SK-N-SH (cell line): ENCODE measurements around the gene GUCA1A. TPM values are rescaled to one million over a fixed set of nuclear protein-coding genes. Genes with fewer than 3 reads are reported as not detected.

Experiments used
- CTCF ChIA-PET: fragments of 300-600, 350-600 bp; formaldehyde crosslinking; extraction: SDS; loops from one replicate; lab custom pipeline; 2021; lab: Yijun Ruan, JAX
- POLR2A ChIA-PET: fragments of 350-600 bp; sonication (Branson Sonifier 250); formaldehyde crosslinking; extraction: SDS; loops from one replicate; lab custom pipeline; 2020; ENCODE audit warnings: antibody characterized with exemption, inconsistent platforms; lab: Yijun Ruan, JAX
- DNase-seq: peaks from one replicate; pipeline ENCODE4 v3.0.0; 2012
- H2AFZ ChIP-seq: fragments of 200-600 bp; sonication (generic); 2 replicates; pipeline ENCODE4 v1.8.1; 2016; ENCODE audit warnings: antibody characterized with exemption, mild to moderate bottlenecking, low read depth
- H3F3A ChIP-seq: fragments of 200-600 bp; sonication (generic); replicated peaks from 2 replicates; pipeline ENCODE3; 2016; ENCODE audit warnings: antibody characterized with exemption, mild to moderate bottlenecking; ENCODE audit not compliant: insufficient read depth
- H3K27ac ChIP-seq, 2 experiments: fragments of 200-500 bp in 1 of 2; fragments of 200-600 bp in 1 of 2; sonication (Bioruptor generic) in 1 of 2; sonication (generic), shearing (Covaris generic) in 1 of 2; 2 replicates each; pipeline versions ENCODE4 v1.5.1 to v1.6.1; 2014 to 2016; ENCODE audit warnings: low read depth in 2 of 2, inconsistent platforms in 1 of 2, low read length in 1 of 2, mild to moderate bottlenecking in 1 of 2, mixed read lengths in 1 of 2
- H3K27me3 ChIP-seq: fragments of 200-600 bp; sonication (generic), shearing (Covaris generic); 2 replicates; pipeline ENCODE4 v1.6.1; 2016; ENCODE audit warnings: mixed run types; ENCODE audit not compliant: insufficient read depth
- H3K36me3 ChIP-seq, 2 experiments: fragments of 200-500 bp in 1 of 2; fragments of 200-600 bp in 1 of 2; sonication (Bioruptor generic) in 1 of 2; sonication (generic) in 1 of 2; replicated peaks in 1 of 2; 2 replicates each; pipeline versions ENCODE3 to v1.5.1; 2014 to 2016; ENCODE audit warnings: low read length in 1 of 2, mild to moderate bottlenecking in 1 of 2; ENCODE audit not compliant: insufficient read depth in 2 of 2, control insufficient read depth in 1 of 2
- H3K4me1 ChIP-seq, 2 experiments: fragments of 200-500 bp in 1 of 2; fragments of 200-600 bp in 1 of 2; sonication (Bioruptor generic) in 1 of 2; sonication (generic), shearing (Covaris generic) in 1 of 2; 2 replicates each; pipeline versions ENCODE4 v1.5.1 to v1.6.1; 2014 to 2016; ENCODE audit warnings: low read depth in 1 of 2, low read length in 1 of 2, mixed run types in 1 of 2; ENCODE audit not compliant: insufficient read depth in 2 of 2, control insufficient read depth in 1 of 2
- H3K4me2 ChIP-seq: fragments of 200-600 bp; sonication (generic), shearing (Covaris generic); 2 replicates; pipeline ENCODE4 v1.6.1; 2017; ENCODE audit warnings: mixed run types
- H3K4me3 ChIP-seq, 2 experiments: fragments of 200-500 bp in 1 of 2; fragments of 200-600 bp in 1 of 2; sonication (Bioruptor generic) in 1 of 2; sonication (generic), shearing (Covaris generic) in 1 of 2; 2 replicates each; pipeline versions ENCODE4 v1.5.1 to v1.8.1; 2014 to 2016; ENCODE audit warnings: low read depth in 2 of 2, inconsistent platforms in 1 of 2, low read length in 1 of 2, mild to moderate bottlenecking in 1 of 2, mixed read lengths in 1 of 2, moderate library complexity in 1 of 2
- H3K79me2 ChIP-seq: fragments of 200-600 bp; sonication (generic); 2 replicates; pipeline ENCODE4 v1.8.1; 2017; ENCODE audit warnings: mild to moderate bottlenecking; ENCODE audit not compliant: insufficient read depth
- H3K9ac ChIP-seq: fragments of 200-600 bp; sonication (generic); 2 replicates; pipeline ENCODE4 v1.6.1; 2017; ENCODE audit warnings: mixed run types
- H3K9me2 ChIP-seq: fragments of 200-600 bp; sonication (generic); 2 replicates; pipeline ENCODE4 v1.6.1; 2017; ENCODE audit warnings: mixed run types
- H3K9me3 ChIP-seq: fragments of 200-600 bp; sonication (generic); 2 replicates; pipeline ENCODE4 v1.6.1; 2017; ENCODE audit warnings: mixed run types, mild to moderate bottlenecking, moderate library complexity
- H4K20me1 ChIP-seq: fragments of 200-600 bp; sonication (generic); 2 replicates; pipeline ENCODE4 v1.6.1; 2017; ENCODE audit warnings: mild to moderate bottlenecking, mixed run types; ENCODE audit not compliant: insufficient read depth
- CHD2 ChIP-seq: fragments of 150-350 bp; IDR thresholded peaks from 2 replicates; pipeline ENCODE4 v1.6.1; 2018; ENCODE audit warnings: low read length; ENCODE audit not compliant: partially characterized antibody
- CTCF ChIP-seq: fragments of 200-600 bp; sonication (generic); IDR thresholded peaks from 2 replicates; pipeline ENCODE4 v1.6.1; 2017; ENCODE audit warnings: antibody characterized with exemption, mild to moderate bottlenecking, moderate library complexity
- EP300 ChIP-seq, 2 experiments: IDR thresholded peaks; 2 replicates each; pipeline versions ENCODE4 v1.4.0 to v1.6.1; 2012; ENCODE audit warnings: borderline replicate concordance in 1 of 2, low read depth in 1 of 2, low read length in 1 of 2
- EZH2phosphoT487 ChIP-seq: fragments of 200-600 bp; sonication (generic); IDR thresholded peaks from 2 replicates; pipeline ENCODE4 v1.6.1; 2017; ENCODE audit warnings: low read depth, mixed run types, mild to moderate bottlenecking, antibody characterized with exemption, moderate library complexity, borderline replicate concordance
- FOXJ3 ChIP-seq: sonication (generic); formaldehyde crosslinking; IDR thresholded peaks from 2 replicates; pipeline ENCODE4 v1.5.1; 2020; ENCODE audit warnings: mild to moderate bottlenecking, missing genetic modification reagents
- FOXM1 ChIP-seq: IDR thresholded peaks from 2 replicates; pipeline ENCODE4 v1.4.0; 2012; ENCODE audit warnings: low read depth, mild to moderate bottlenecking
- GABPA ChIP-seq: IDR thresholded peaks from 2 replicates; pipeline ENCODE4 v1.4.0; 2012; ENCODE audit warnings: low read depth, mild to moderate bottlenecking
- GATA2 ChIP-seq: sonication (generic); formaldehyde crosslinking; IDR thresholded peaks from 2 replicates; pipeline ENCODE4 v1.5.0; 2020; ENCODE audit warnings: mild to moderate bottlenecking, missing genetic modification reagents
- JUND ChIP-seq: IDR thresholded peaks from 2 replicates; pipeline ENCODE4 v1.4.0; 2012
- MXI1 ChIP-seq: IDR thresholded peaks from 2 replicates; pipeline ENCODE4 v1.6.1; 2012; ENCODE audit warnings: mild to moderate bottlenecking, low read depth, low read length, improper control_type of control experiment
- NFIC ChIP-seq: IDR thresholded peaks from 2 replicates; pipeline ENCODE4 v1.4.0; 2012; ENCODE audit warnings: borderline replicate concordance
- NRF1 ChIP-seq: IDR thresholded peaks from 2 replicates; pipeline ENCODE4 v1.6.1; 2012; ENCODE audit warnings: low read depth, mild to moderate bottlenecking, low read length
- RAD21 ChIP-seq: IDR thresholded peaks from 2 replicates; pipeline ENCODE4 v1.6.1; 2012; ENCODE audit warnings: mild to moderate bottlenecking, low read length
- RCOR1 ChIP-seq: fragments of 150-350 bp; IDR thresholded peaks from 2 replicates; pipeline ENCODE4 v1.6.1; 2017; ENCODE audit warnings: antibody characterized with exemption, low read length
- RXRA ChIP-seq: IDR thresholded peaks from 2 replicates; pipeline ENCODE4 v1.4.0; 2012; ENCODE audit warnings: low read depth, mild to moderate bottlenecking, borderline replicate concordance
- SIN3A ChIP-seq: IDR thresholded peaks from 2 replicates; pipeline ENCODE4 v1.6.1; 2012; ENCODE audit warnings: low read depth, mild to moderate bottlenecking, low read length, moderate library complexity, borderline replicate concordance
- TAF1 ChIP-seq: IDR thresholded peaks from 2 replicates; pipeline ENCODE4 v1.6.1; 2012; ENCODE audit warnings: low read depth, mild to moderate bottlenecking, low read length, moderate library complexity, borderline replicate concordance
- TCF12 ChIP-seq: IDR thresholded peaks from 2 replicates; pipeline ENCODE4 v1.4.0; 2012
- TEAD4 ChIP-seq: IDR thresholded peaks from 2 replicates; pipeline ENCODE4 v1.4.0; 2012; ENCODE audit warnings: mild to moderate bottlenecking, borderline replicate concordance; ENCODE audit not compliant: insufficient read depth
- USF1 ChIP-seq: IDR thresholded peaks from 2 replicates; pipeline ENCODE4 v1.4.0; 2012; ENCODE audit warnings: low read depth, borderline replicate concordance
- USF2 ChIP-seq: fragments of 150-350 bp; IDR thresholded peaks from 2 replicates; pipeline ENCODE4 v1.6.1; 2017; ENCODE audit warnings: antibody characterized with exemption, low read length, low read depth, borderline replicate concordance
- ZBTB33 ChIP-seq: IDR thresholded peaks from 2 replicates; pipeline ENCODE4 v1.4.0; 2012; ENCODE audit warnings: low read depth, borderline replicate concordance
- WGBS: methylation state at CpG from one replicate; pipeline ENCODE4 v1.1.6; 2017; ENCODE audit warnings: low lambda C conversion rate; 5-methylcytosine and 5-hydroxymethylcytosine counted together
- polyA plus RNA-seq, 3 experiments: library from polyadenylated mRNA; depleted of rRNA; stranded (reverse); fragments of >200 nt; gene quantifications; 2 replicates each; pipeline ENCODE4 v1.2.3, GENCODE V29; 2012

The GUCA1A gene
- polyA plus RNA-seq, 1 of the 3 experiments (the other 2 are of a cell fraction): 0.77 TPM

GRCh38 chr6:42188406-42188805, 15.2 kb downstream of the GUCA1A start:
- 97% methylated on average over 6 of the region's 6 CpGs for WGBS
- Histone ChIP-seq H3K9me2 (no peaks in the 10 kb centered on the region), H3K9me3 (no peaks in the 10 kb centered on the region), H2AFZ (no peak overlapping the region), H3K4me3 (no peak overlapping the region), H3K27me3 (no peaks in the 10 kb centered on the region), H3K79me2 (no peaks in the 10 kb centered on the region)
- no peak for DNase-seq
- POLR2A ChIA-PET: interaction anchor here (1.0 kb wide), 1 partner anchor 10 kb away, joined by 3 read pairs; no protein-coding TSS in a partner anchor
- TF ChIP-seq TAF1 (no peak), RXRA (no peak), MXI1 (no peak), GATA2 (CRISPR knock-in tag) (no peak)
- TF ChIP-seq, all 33 proteins: peak for 0
- H3K9ac ChIP-seq: no peak overlapping the region
- no peak overlapping the region for H3K4me2 ChIP-seq
- no peaks in the 10 kb centered on the region for H4K20me1 ChIP-seq
- peaks cover 17% of the 10 kb centered on the region for H3F3A ChIP-seq
- CTCF ChIA-PET: interaction anchor here (0.7 to 3.4 kb wide), 3 partner anchors 26 to 343 kb away, joined by 3 to 17 read pairs (median 3); no protein-coding TSS in a partner anchor
- H3K36me3 ChIP-seq: no peaks in the 10 kb centered on the region
- peaks cover 5 to 8% of the 10 kb centered on the region in 2 experiments; a peak in 2 of 4 replicates for H3K4me1 ChIP-seq
- H3K27ac ChIP-seq: no peak overlapping the region

- no peaks in the 10 kb centered on the region for H4K20me1 ChIP-seq
- 29% methylated on average over 5 of the region's 5 CpGs for WGBS
- no peak for DNase-seq
- H3K36me3 ChIP-seq: no peaks in the 10 kb centered on the region
- no peaks in the 10 kb centered on the region for H3K9me3 ChIP-seq
- H3K27me3 ChIP-seq: no peaks in the 10 kb centered on the region
- H2AFZ ChIP-seq: no peak overlapping the region
- peaks cover 23% of the 10 kb centered on the region for H3F3A ChIP-seq
- no peaks in the 10 kb centered on the region for H3K9me2 ChIP-seq
- H3K4me3 ChIP-seq: no peak overlapping the region
- peak overlapping the region; percentile 27; the same call in 1 of the 2 replicates for H3K9ac ChIP-seq
- H3K79me2 ChIP-seq: no peaks in the 10 kb centered on the region
- H3K27ac ChIP-seq: peak overlapping the region; percentile 29 to 71; a peak in 3 of 4 replicates
- ChIA-PET POLR2A (no interaction called here), CTCF (interaction anchor here (1.3 to 1.5 kb wide), 3 partner anchors 13 to 146 kb away, joined by 3 to 4 read pairs (median 3); no protein-coding TSS in a partner anchor)
- H3K4me1 ChIP-seq: peaks cover 5 to 10% of the 10 kb centered on the region in 2 experiments; a peak in 2 of 4 replicates
- no peak overlapping the region for H3K4me2 ChIP-seq
- TF ChIP-seq RCOR1: no peak
- TF ChIP-seq ZBTB33: 0 out of 2 replicates have a peak, but pooled peaks have one; percentile 31
- TF ChIP-seq EZH2phosphoT487: no peak
- no peak for TF ChIP-seq USF1
- no peak for TF ChIP-seq CHD2
- peak; percentile 87 for TF ChIP-seq JUND
- peak; percentile 76; the same call in 1 of the 2 replicates for TF ChIP-seq FOXM1
- TF ChIP-seq SIN3A: no peak
- TF ChIP-seq TCF12: peak; percentile 97
- TF ChIP-seq RXRA: 0 out of 2 replicates have a peak, but pooled peaks have one; percentile 50
- no peak for TF ChIP-seq RAD21
- TF ChIP-seq TEAD4: peak; percentile 77
- no peak for TF ChIP-seq CTCF
- peak; percentile 83 for TF ChIP-seq NFIC
- TF ChIP-seq EP300 (IDR thresholded peaks at IDR 0.05; ENCODE audit: borderline replicate concordance in 1 of 2, low read depth in 1 of 2, low read length in 1 of 2): peak; percentile 77 to 94
- no peak for TF ChIP-seq USF2
- TF ChIP-seq GABPA: no peak
- no peak for TF ChIP-seq NRF1
- no peak for TF ChIP-seq FOXJ3 (CRISPR knock-in tag)
Measured at GRCh38 chr6:42190554-42191183, 17.5 kb downstream of the GUCA1A start.
